Measurements from ENCODE around the gene KCNQ1. TPM values are rescaled to one million over a fixed set of nuclear protein-coding genes. Genes with fewer than 3 reads are reported as not detected.

The KCNQ1 gene
- total and polyA plus RNA-seq, 2 donors (not counting 1 experiment from before 2014, with no cell fraction given): 21.5 to 28.8 TPM

DNA sequence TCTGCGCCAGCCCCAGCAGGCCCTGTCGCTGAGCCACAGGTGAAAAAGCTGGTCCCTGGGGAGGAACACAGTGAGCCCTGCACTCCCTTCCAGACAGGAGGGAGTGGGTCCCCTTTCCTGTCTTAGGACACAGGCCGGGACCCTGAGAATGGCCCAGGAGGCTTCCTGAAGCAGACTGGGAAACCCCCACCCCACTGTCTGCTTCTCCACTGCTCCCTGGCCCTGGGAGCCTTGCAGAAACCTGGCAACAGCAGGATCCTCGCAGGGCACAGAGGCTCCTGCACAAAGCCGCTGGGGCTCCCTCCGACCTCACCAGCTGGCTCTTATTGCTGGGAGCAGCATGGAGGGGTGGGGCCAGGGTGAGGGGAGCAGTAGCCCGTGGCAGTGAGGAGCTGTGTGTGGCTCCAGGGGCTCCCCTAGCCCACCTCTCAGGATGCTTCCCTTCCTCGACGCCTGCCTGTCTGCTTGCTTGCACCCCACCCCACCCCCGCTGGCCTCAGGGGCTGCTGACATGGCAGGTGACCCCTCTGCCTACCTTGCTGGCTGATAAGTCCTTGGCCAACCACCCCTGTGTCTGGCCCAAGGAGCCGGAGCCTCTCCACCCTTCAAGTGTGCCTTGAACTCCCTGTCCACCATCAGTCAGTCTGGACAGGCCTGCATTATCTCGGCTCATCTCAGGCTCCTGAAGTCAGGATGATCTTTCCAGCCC, 327.1 kb downstream of the KCNQ1 start:
- H3K27me3 ChIP-seq (replicated peaks in 1 of 4; ENCODE audit: control extremely low read depth in 1 of 4, control insufficient read depth in 3 of 4, insufficient read depth in 4 of 4, low read length in 3 of 4): no peaks in the 10 kb centered on the region
- no peak for DNase-seq
- no peaks in the 10 kb centered on the region for H3K9me3 Mint-ChIP-seq (ENCODE audit: insufficient read depth)
- POLR2A ChIA-PET: no interaction called here
- H4K20me1 ChIP-seq (ENCODE audit: control insufficient read depth, insufficient read depth, low read length, poor library complexity, severe bottlenecking): no peaks in the 10 kb centered on the region
- H3K36me3 ChIP-seq (replicated peaks in 1 of 2; ENCODE audit: control extremely low read depth in 1 of 2, control insufficient read depth in 1 of 2, extremely low read depth in 1 of 2, insufficient read depth in 2 of 2, low read length in 1 of 2): peaks cover 0 to 25% of the 10 kb centered on the region in 2 experiments
- H2AFZ ChIP-seq (ENCODE audit: insufficient read depth, low read depth, low read length, poor library complexity, severe bottlenecking): no peak overlapping the region
- no peak overlapping the region for H3K27ac Mint-ChIP-seq
- no peaks in the 10 kb centered on the region for H3K9me3 ChIP-seq (ENCODE audit: control extremely low read depth in 1 of 3, control insufficient read depth in 2 of 3, insufficient read depth in 1 of 3, low read length in 2 of 3)
- CTCF ChIA-PET: no interaction called here
- no peaks in the 10 kb centered on the region for H3K79me2 ChIP-seq (ENCODE audit: control insufficient read depth, insufficient read depth, low read length)
- H3K4me2 ChIP-seq (replicated peaks; ENCODE audit: low read depth, low read length, poor library complexity, severe bottlenecking): no peak overlapping the region
- H3K4me1 ChIP-seq (ENCODE audit: control insufficient read depth in 2 of 2, insufficient read depth in 2 of 2, low read length in 2 of 2): no peaks in the 10 kb centered on the region
- H3K4me1 Mint-ChIP-seq: no peaks in the 10 kb centered on the region
- no peak overlapping the region for H3K4me3 Mint-ChIP-seq
- H3K27ac ChIP-seq (ENCODE audit: low read length in 2 of 2): no peak overlapping the region
- TF ChIP-seq, protein P1, sequence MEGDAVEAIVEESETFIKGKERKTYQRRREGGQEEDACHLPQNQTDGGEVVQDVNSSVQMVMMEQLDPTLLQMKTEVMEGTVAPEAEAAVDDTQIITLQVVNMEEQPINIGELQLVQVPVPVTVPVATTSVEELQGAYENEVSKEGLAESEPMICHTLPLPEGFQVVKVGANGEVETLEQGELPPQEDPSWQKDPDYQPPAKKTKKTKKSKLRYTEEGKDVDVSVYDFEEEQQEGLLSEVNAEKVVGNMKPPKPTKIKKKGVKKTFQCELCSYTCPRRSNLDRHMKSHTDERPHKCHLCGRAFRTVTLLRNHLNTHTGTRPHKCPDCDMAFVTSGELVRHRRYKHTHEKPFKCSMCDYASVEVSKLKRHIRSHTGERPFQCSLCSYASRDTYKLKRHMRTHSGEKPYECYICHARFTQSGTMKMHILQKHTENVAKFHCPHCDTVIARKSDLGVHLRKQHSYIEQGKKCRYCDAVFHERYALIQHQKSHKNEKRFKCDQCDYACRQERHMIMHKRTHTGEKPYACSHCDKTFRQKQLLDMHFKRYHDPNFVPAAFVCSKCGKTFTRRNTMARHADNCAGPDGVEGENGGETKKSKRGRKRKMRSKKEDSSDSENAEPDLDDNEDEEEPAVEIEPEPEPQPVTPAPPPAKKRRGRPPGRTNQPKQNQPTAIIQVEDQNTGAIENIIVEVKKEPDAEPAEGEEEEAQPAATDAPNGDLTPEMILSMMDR (IDR thresholded peaks at IDR 0.05): no peak
- TF ChIP-seq EZH2 (IDR thresholded peaks at IDR 0.05; ENCODE audit: borderline replicate concordance, insufficient read depth, low read depth, low read length, poor library complexity, severe bottlenecking): no peak
- no peak for ATAC-seq (ENCODE audit: low read depth)
- 82% methylated on average over 12 of the region's 12 CpGs for WGBS (ENCODE audit: insufficient coverage)
- H3K27me3 Mint-ChIP-seq: no peaks in the 10 kb centered on the region
- intact Hi-C loops (cut with micrococcal nuclease): no loop called here
- no peak overlapping the region for H3K4me3 ChIP-seq (ENCODE audit: control extremely low read depth in 1 of 5, extremely low read depth in 1 of 5, insufficient read depth in 1 of 5, low read depth in 2 of 5, low read length in 4 of 5)
- no peak overlapping the region for H3K9ac ChIP-seq (ENCODE audit: low read length)

DNA sequence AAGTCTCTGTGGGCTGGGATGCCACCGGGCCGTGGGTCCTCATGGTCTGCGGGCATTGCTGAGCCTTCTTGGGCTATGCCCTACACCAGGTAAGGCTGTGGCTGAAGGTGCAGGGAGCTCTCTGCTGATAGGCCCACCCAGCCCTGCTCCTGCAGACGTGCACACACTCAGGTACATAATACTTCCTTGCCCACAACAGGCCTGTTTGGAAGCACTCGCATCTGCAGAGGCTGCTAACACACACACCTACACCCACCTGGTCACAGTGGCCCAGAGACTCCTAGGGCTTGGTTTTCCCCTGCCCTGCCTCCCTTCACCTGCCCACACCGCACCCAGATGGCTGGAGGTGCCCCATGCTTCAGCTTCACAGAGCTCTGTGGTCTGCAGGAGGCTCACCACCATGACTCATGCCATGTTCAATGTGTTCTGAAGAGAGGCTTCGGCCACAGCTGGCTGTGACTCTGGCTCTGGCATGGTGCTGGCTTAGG, 327.8 kb downstream of the KCNQ1 start:
- WGBS (ENCODE audit: insufficient coverage): 62% methylated on average over 7 of the region's 7 CpGs
- H3K27me3 Mint-ChIP-seq: no peaks in the 10 kb centered on the region
- Histone ChIP-seq H3K27ac (ENCODE audit: low read length in 2 of 2) (no peak overlapping the region), H2AFZ (ENCODE audit: insufficient read depth, low read depth, low read length, poor library complexity, severe bottlenecking) (no peak overlapping the region), H3K27me3 (replicated peaks in 1 of 4; ENCODE audit: control extremely low read depth in 1 of 4, control insufficient read depth in 3 of 4, insufficient read depth in 4 of 4, low read length in 3 of 4) (no peaks in the 10 kb centered on the region), H3K36me3 (replicated peaks in 1 of 2; ENCODE audit: control extremely low read depth in 1 of 2, control insufficient read depth in 1 of 2, extremely low read depth in 1 of 2, insufficient read depth in 2 of 2, low read length in 1 of 2) (peaks cover 0 to 23% of the 10 kb centered on the region in 2 experiments), H3K79me2 (ENCODE audit: control insufficient read depth, insufficient read depth, low read length) (no peaks in the 10 kb centered on the region), H3K9me3 (ENCODE audit: control extremely low read depth in 1 of 3, control insufficient read depth in 2 of 3, insufficient read depth in 1 of 3, low read length in 2 of 3) (no peaks in the 10 kb centered on the region), H4K20me1 (ENCODE audit: control insufficient read depth, insufficient read depth, low read length, poor library complexity, severe bottlenecking) (no peaks in the 10 kb centered on the region), H3K4me2 (replicated peaks; ENCODE audit: low read depth, low read length, poor library complexity, severe bottlenecking) (no peak overlapping the region), H3K9ac (ENCODE audit: low read length) (no peak overlapping the region), H3K4me3 (ENCODE audit: control extremely low read depth in 1 of 5, extremely low read depth in 1 of 5, insufficient read depth in 1 of 5, low read depth in 2 of 5, low read length in 4 of 5) (no peak overlapping the region), H3K4me1 (ENCODE audit: control insufficient read depth in 2 of 2, insufficient read depth in 2 of 2, low read length in 2 of 2) (no peaks in the 10 kb centered on the region)
- ChIA-PET CTCF (no interaction called here), POLR2A (no interaction called here)
- no peak overlapping the region for H3K4me3 Mint-ChIP-seq
- TF ChIP-seq, protein P1 (IDR thresholded peaks at IDR 0.05): no peak
- no peak for TF ChIP-seq EZH2 (IDR thresholded peaks at IDR 0.05; ENCODE audit: borderline replicate concordance, insufficient read depth, low read depth, low read length, poor library complexity, severe bottlenecking)
- DNase-seq (no peak), ATAC-seq (ENCODE audit: low read depth) (no peak)
- H3K9me3 Mint-ChIP-seq (ENCODE audit: insufficient read depth): no peaks in the 10 kb centered on the region
- H3K4me1 Mint-ChIP-seq: no peaks in the 10 kb centered on the region
- intact Hi-C loops (cut with micrococcal nuclease): no loop called here
- H3K27ac Mint-ChIP-seq: no peak overlapping the region

All from B cell (primary cell).